MM.1S (cell line): Measurements from ENCODE around the gene TMED7.

Experiments
- EZH2 ChIP-seq: fragments of 300-600 bp; sonication (generic); optimal IDR thresholded peaks from 2 replicates; pipeline ENCODE3; 2017; ENCODE audit warnings: low read depth, mild to moderate bottlenecking, antibody characterized with exemption, low read length, mixed read lengths
- TF ChIP-seq, protein P1 (sequence below): fragments of 300-600 bp; sonication (generic); IDR thresholded peaks from 2 replicates; pipeline ENCODE4 v1.5.1; 2016; ENCODE audit warnings: antibody characterized with exemption, low read length, mixed read lengths

DNA sequence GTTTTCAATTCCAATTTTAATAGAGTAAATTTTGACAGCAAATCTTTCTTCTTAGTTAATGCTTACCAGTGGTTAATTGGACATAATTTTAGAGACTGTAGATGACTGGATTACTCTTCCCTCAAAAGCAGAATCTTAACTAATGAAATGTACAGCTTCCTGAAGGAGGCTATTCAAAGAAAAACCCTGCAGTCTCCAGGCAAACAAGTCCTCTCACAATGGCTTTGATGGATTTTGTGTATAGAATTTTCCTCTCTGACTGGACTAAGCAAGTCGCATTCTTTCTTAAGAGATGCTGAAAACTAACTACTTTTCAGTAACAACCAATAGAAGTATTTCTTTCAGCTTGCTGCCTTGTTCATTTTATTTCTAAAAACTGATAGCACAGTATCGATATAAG lies 35.7 kb upstream of the TMED7 start:
- TF ChIP-seq, protein P1, sequence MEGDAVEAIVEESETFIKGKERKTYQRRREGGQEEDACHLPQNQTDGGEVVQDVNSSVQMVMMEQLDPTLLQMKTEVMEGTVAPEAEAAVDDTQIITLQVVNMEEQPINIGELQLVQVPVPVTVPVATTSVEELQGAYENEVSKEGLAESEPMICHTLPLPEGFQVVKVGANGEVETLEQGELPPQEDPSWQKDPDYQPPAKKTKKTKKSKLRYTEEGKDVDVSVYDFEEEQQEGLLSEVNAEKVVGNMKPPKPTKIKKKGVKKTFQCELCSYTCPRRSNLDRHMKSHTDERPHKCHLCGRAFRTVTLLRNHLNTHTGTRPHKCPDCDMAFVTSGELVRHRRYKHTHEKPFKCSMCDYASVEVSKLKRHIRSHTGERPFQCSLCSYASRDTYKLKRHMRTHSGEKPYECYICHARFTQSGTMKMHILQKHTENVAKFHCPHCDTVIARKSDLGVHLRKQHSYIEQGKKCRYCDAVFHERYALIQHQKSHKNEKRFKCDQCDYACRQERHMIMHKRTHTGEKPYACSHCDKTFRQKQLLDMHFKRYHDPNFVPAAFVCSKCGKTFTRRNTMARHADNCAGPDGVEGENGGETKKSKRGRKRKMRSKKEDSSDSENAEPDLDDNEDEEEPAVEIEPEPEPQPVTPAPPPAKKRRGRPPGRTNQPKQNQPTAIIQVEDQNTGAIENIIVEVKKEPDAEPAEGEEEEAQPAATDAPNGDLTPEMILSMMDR, result no peak
- TF ChIP-seq EZH2, result no peak
